ENCODE data around the gene MANEA.

MANEA gene

DNA sequence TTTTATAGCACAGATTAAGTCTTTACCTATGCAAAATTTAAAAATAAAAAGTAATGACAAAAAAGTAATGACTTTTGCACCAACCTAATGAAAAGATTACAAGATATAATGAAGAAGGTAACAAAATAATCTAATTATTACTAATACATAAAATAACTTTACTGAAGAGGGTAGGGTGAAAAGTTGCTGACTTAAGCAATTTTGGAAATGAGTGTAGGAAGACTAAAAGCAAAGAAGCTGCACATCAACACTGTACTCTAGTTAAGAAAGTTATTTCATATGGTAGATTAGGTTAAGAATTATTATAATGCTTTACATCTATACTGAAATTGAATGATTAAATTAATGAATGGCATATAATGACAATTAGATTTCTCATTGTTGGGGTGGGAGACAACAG, 76.8 kb downstream of the MANEA start:
- TF ChIP-seq, protein P1, sequence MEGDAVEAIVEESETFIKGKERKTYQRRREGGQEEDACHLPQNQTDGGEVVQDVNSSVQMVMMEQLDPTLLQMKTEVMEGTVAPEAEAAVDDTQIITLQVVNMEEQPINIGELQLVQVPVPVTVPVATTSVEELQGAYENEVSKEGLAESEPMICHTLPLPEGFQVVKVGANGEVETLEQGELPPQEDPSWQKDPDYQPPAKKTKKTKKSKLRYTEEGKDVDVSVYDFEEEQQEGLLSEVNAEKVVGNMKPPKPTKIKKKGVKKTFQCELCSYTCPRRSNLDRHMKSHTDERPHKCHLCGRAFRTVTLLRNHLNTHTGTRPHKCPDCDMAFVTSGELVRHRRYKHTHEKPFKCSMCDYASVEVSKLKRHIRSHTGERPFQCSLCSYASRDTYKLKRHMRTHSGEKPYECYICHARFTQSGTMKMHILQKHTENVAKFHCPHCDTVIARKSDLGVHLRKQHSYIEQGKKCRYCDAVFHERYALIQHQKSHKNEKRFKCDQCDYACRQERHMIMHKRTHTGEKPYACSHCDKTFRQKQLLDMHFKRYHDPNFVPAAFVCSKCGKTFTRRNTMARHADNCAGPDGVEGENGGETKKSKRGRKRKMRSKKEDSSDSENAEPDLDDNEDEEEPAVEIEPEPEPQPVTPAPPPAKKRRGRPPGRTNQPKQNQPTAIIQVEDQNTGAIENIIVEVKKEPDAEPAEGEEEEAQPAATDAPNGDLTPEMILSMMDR (IDR thresholded peaks at IDR 0.05; ENCODE audit: insufficient read depth, low read length, poor library complexity, severe bottlenecking): no peak
- Histone ChIP-seq H3K4me3 (replicated peaks; ENCODE audit: low read depth, low read length) (no peak overlapping the region), H3K27me3 (replicated peaks; ENCODE audit: control insufficient read depth, insufficient read depth, low read length) (no peaks in the 10 kb centered on the region), H3K36me3 (ENCODE audit: control insufficient read depth, insufficient read depth, low read length) (no peaks in the 10 kb centered on the region)
- DNase-seq (ENCODE audit: extremely low read depth, insufficient read length): no peak

GRCh38 chr6:95658886-95659285, 81.6 kb downstream of the MANEA start:
- Histone ChIP-seq H3K4me3 (replicated peaks; ENCODE audit: low read depth, low read length) (no peak overlapping the region), H3K36me3 (ENCODE audit: control insufficient read depth, insufficient read depth, low read length) (no peaks in the 10 kb centered on the region), H3K27me3 (replicated peaks; ENCODE audit: control insufficient read depth, insufficient read depth, low read length) (no peaks in the 10 kb centered on the region)
- TF ChIP-seq, protein P1 (IDR thresholded peaks at IDR 0.05; ENCODE audit: insufficient read depth, low read length, poor library complexity, severe bottlenecking): no peak
- DNase-seq (ENCODE audit: extremely low read depth, insufficient read length): no peak

Measured in GM06990 (cell line).